GM19023 (cell line): ENCODE data around the gene HUNK.
A peak's percentile ranks its signal among the peaks of the same experiment; 100 is the strongest.
"Not testable (repeated sequence)": the region's sequence is repeated elsewhere in the genome, so short reads cannot be mapped to it uniquely, and the experiment has no call there.

Experiments used
- ATAC-seq: cut with Tn5 transposase; IDR thresholded peaks from one replicate; pipeline ENCODE4 v1.9.1; 2021; ENCODE audit warnings: mild to moderate bottlenecking, moderate library complexity; ENCODE audit not compliant: unreplicated experiment

The HUNK gene

DNA sequence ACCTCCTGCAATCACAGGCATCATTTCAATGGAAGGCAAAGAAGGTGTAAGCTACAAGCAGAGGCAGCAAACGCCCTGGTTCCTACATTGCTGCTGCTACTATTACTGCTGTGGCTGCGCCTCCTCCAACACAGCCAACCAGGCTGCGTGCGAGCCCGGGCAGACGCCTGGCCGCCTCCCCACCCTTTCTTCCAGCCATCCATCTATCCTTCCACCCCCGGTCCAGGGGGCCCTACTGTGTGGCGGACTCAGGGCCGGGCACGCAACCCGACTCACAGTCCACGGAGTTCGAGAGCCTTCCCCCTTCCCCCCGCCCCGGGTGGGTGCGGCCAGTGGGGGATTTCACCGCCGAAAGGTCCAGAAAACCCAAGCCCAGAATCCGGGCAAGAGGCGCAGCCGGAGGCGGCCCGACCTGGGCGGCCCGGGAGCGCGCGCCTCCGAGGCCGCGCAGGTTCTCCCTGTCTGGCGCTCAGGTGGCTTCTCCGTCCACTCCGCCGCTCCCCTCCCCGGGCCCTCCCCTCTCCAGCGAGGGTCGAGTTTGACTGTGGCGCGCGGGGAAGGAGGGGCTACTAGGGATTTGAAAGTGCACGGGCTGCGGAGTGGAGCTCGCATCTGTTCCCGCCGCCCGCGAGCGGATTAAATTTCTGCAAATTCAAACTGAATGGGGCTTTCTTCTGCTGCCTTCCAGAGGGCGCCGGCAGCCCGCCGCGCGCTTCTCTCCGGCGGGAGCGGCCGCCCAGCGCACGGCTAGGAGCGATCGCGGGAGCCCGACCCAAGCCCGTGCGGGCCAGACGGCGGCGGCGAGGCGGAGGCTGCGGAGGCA lies at the start of gene HUNK:
Gene HUNK, plus strand, starts transcription at position 569 of the 823 bp plus-strand sequence. CDS start 655 bp downstream, outside the sequence.
- no peak for ATAC-seq

DNA sequence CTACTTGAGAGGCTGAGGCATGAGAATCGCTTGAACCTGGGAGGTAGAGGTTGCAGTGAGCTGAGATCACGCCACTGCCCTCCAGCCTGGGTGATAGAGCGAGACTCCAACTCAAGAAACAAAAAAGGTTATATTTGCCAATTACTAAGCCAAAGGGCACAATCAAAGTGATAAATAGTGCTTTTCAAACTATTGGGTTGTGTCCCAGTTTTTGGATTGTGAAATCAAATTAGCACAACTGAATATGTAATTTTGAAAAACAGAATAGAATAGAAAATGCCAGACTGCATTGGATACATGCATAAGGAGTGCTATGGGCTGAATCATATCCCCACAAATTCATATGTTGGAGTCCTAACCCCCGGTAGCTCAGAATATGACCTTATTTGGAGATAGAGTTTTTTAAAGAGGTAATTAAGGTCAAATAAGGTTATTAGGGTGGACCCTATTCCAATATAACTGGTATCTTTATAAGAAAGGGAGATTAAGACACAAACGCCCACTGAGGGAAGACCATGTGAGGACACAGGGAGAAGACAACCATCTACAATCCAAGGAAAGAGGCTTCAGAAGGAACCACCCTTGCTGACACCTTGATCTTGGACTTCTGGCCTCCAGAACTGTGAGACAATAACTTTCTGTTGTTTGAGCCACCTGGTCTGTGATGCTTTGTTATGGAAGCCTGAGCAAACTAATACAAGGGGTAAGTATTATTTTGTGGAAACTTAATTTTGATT lies 42.9 kb upstream of the HUNK start:
- ATAC-seq, result no peak

DNA sequence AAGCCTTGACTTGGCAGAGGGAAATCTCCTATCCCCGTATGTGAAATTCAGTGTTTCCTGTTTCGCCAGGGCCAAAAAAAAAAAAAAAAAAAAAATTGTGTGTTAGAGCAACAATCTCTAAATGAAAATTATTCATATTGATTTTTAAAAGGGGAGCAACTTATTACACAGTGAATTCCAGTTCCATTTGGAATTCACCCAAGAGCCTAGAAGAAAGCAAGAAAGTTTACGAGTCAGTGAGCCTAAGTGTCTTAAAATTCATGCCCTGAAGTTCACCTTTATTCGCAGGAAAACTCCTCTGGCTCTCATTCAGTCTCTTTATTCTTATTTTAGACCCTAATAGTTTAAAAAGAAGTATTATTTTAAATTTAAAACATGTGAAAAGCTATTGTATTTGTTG lies 42.1 kb upstream of the HUNK start:
- ATAC-seq, result no peak

DNA sequence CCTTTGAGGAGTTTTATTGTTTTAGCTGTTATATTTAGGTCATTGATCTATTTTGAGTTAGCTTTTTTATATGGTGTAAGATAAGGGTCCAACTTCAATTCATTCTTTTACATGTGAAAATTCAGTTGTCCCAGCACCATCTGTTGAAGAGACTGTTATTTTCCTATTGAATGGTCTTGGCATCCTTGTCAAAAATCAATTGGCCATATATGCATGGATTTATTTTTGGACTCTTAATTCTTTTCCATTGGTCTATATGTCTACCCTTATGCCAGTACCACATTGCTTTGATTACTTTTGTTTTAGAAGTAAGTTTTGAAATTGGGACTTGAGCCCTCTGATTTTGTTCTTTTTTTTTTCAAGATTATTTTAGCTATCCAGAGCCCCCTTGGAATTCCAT lies 35.8 kb upstream of the HUNK start:
- ATAC-seq, result no peak

DNA sequence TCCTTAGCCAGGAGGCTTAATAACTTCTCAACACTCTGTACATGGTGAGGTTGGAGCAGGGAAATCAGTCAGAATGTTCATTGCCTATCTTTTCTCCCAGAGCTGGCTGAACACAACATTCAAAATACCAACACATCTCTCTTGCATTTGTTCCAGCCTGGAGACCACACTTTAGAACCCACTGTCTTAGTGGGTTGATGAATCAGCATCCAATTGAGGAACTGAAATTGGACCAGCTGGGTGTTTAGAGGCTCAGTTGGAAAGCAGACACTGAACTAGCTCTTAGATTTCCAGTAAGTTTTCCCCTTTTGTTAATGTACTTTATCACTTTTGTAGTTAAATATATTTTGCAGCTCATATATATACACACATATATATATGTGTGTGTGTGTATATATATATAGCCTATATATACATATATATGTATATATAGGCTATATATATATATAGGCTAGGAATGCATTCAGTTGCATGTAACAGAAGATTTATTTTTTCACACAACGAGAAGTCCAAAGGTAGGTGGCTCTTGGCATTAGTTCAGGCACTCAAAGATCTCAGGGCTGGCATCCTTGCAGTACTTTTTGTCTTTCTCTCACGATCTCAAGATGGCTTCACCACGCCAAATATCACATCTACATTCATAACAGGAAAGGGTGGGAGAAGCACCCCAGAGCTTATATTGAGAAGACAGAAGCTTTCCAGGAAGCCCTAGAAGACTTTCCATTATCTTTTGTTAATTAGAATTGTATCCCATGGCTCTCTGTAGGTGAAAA lies 35.0 kb upstream of the HUNK start:
- ATAC-seq, result no peak

DNA sequence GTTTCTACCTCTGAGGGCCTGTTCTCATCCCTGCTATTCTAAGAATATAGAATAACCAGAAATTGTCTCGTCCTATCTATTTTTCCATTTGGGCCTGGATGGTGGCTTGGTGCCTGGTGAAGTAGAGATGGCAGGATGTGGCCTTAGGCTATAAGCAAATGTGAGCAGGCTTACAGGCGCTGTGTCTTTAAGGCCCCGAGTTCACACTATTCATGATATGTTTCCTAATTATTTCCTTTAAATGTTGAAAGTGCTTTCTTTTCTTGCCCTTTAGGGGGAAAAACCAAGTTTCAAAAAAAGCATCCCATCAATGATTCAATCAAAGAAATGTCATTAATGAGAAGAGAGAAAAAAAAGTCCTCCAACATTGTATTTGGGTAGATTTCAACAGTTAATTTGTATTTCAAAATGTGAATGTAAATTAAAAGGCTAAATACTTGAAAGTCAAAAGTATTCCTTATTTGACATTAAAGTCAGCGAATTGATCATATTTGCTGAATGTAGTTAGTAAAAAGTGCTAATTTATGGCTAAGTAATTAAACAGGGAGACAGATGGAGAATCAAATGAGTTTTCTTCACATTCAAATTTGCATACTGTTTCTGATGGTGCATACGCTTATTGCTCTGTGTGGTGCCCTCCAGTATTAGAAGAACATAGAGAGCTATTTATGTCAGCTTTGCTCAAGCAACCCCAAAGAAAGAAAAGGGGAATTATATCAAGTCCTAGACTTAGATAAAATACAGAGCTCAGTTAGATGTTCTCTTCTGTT lies 34.0 kb upstream of the HUNK start:
- ATAC-seq, result no peak

DNA sequence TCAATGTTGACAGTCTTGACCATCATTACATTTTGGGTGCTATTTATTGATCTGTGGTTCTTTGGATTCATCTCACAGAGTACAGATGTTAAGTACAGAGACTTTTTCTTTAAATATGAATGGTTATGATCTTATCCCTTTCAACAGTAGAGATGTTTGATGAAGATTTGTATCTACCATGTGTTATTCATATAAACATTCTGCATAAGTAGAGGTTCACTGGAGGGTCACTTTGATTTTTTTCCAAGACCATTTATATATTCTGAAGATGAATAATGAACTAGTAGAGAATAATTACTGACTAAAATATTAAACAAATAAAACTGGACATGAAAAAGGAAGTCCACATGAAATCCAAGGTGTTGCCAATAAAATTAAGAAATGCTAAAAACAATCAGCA lies 28.6 kb upstream of the HUNK start:
- no peak for ATAC-seq

DNA sequence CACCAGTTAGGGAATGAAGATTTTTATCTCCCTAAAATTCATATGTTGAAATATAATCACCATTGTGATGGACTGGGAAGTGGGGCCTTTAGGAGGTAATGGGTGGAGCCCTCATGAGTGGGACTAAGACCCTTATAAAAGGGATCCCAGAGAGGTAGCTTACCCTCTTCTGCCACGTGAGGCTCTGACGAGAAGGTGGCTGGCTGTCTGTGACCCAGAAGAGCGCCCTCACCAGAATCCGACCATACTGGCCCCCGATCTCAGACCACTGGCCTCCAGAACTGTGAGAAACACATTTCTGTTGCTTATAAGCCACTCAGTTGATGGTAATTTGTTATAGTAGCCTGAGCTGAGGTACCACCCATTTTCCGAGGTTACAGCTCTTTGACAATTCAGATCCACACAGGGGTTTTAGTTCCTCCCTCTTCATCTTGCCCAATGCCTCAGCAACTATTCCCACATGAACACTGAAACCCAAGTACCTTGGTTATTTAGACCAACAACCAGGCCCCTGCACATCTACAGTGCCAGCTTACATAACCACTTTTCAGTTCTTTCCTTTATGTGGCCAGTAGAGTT lies 27.6 kb upstream of the HUNK start:
- ATAC-seq, result no peak

DNA sequence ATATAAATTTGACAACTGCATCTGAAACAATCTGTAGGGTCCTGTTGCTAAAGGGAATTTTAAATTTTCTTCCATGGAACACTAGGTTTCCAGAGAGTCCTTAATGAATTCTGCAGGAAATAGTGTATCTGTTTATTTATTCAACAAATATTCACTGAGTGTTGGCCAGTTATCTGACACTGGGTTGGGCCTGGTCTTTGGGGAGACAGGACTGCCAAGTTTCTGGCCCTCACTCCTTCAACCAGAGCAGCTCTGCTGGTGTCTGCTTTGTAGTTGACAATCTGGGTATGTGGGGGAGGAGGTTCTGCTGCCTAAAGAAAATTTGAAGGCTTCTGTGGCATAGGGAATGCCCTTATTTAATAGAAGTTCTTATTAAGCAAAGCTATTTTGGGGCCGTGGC lies 26.1 kb upstream of the HUNK start:
- no peak for ATAC-seq

DNA sequence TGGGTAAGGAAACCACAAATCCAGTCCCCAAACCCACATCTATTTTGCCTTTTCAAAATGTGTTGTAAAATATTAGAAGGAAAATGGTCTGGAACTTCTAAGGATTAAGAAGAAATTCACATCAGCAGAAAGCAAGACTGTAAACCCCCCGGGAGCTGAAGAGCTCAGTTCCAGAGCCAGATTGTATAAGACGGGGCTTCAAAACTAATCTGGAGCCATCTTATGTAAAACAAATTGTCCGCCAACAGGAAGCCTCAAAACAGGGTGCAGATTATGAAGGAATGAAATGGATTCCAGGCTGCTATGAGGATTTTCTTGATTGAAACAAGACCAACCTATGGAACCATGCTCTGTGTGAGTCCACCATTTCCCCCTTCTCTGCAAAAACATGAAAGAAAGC lies 25.1 kb upstream of the HUNK start:
- ATAC-seq, result no peak

DNA sequence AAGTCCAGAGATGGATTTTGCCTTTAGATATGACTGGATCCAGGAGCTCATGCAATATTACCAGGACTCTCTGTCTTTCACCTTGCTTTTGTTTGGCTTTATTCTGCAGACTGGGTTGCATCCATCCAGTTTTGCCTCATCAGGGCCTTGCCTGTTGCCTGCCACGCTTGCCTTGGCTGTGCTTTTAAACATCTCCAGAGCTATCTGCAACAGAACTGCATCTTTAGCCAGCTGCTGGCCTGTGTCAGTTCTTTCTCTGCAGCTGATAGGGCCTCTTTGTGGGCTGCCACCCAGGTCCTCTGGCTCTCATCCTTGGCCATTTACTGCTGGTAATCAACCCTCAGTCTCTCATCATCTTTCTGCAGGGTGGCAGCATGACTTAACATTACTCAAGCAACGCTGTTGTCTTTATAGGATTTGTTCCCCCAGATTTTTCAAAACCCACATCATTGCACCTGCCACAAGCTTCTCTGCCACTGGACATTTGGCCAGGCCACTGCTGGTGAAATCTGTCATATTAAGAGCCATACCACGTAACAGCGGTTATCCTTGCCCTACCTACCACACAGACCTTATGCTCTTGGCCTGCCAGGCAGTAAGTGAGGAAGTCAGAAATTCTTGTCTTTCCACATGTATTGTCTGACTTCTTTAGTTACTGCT lies 24.4 kb upstream of the HUNK start:
- no peak for ATAC-seq

DNA sequence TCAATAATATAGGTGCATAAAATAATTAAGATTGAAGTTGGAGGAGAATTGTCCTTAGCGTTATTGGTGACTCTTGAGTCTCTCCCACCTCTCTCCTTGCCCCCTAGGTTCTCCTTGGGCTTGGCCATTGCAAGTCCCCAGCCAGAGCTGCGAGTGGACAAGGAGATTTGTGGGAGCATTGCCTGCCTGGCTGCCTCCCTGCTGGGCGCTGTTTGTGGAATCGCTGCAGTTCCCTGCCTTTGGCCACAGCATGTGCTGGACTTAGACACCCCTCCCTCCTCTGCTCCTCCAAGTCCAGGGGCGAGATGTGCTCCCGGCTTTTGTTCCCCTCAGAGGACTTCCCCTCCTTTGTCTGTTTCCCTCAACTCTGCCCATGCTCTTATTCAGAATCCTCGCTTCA lies 21.9 kb upstream of the HUNK start:
- ATAC-seq, result no peak

DNA sequence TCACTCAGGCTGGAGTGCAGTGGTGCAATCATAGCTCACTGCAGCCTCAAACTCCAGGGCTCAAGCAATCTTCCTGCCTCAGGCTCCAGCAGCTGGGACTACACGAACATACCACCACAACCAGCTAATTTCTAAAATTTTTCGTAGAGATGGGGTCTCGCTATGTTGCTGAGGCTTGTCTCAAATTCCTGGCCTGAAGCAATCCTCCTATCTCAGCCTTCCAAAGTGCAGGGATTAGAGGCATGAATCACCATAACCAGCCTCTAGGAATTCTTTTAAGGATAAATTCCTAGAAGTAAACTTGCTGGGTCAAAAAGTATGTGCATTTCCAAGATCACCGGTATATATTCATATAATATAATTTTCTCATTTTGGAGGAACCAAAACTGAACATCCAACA lies 17.6 kb upstream of the HUNK start:
- ATAC-seq, result no peak

DNA sequence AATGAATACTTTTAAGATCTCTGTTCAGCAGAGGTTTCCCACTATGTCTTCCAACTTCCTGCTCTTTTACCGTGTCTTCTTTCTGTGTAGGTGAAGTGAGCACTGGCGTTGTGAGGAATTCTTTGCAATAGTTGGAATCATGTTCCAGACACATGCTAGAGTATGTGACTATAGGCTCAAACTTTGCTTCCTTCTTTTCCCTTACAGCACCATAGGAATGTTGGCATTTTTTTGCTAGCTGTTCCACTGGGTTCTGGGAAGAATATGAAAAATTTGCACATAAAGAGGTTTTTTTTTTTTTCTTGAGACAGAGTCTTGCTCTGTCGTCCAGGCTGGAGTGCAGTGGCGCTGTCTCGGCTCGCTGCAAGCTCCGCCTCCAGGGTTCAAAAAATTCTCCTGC lies 15.7 kb upstream of the HUNK start:
- ATAC-seq, result no peak

DNA sequence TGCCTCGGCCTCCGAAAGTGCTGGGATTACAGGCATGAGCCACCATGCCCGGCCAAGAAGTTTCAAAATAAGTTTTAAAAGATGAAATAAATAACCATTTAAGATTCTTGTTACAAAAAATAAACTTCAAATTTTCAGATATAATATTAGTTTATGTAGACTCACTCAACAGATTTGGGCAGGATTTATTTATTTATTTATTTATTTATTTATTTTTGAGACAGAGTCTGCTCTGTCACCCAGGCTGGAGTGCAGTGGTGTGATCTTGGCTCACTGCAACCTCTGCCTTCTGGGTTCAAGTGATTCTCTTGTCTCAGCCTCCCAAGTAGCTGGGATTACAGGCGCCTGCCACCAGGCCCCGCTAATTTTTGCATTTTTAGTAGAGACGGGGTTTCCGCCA lies 15.2 kb upstream of the HUNK start:
- not testable (repeated sequence) for ATAC-seq

DNA sequence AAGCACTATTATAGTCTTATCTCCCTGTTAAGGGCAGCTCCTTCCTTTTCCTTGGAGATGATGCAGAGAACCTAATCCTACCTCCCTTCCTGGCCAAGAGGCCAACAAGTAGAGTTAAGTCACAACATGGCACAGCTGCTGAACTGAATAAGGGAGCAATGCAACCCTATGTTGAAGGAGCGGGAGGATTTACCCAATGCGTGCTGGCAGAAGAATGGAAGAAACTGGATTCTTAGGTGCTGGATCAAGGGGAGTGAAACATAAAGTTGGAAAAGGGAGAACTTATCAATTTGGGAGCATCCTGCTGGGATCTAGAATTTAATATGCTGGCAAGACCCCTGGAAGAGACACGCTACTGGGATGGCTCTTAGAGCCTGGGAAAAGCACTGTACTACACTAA lies 12.0 kb upstream of the HUNK start:
- no peak for ATAC-seq

DNA sequence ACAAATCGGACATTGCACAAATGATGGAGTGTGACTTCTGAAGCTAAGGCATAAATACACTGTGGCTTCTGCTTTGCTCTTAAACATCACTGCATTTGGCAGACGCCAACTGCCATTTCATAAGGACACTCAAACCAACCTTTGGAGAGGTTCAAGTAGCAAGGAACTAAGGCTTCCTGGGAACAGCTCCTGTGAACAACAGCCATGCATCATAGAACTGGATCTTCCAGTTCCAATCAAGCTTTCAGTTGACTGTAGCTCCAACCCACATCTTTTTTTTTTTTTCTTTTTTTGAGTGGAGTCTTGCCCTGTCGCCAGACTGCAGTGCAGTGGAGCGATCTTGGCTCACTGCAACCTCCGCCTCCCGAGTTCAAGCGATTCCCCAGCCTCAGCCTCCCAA lies 10.7 kb upstream of the HUNK start:
- ATAC-seq, result no peak

DNA sequence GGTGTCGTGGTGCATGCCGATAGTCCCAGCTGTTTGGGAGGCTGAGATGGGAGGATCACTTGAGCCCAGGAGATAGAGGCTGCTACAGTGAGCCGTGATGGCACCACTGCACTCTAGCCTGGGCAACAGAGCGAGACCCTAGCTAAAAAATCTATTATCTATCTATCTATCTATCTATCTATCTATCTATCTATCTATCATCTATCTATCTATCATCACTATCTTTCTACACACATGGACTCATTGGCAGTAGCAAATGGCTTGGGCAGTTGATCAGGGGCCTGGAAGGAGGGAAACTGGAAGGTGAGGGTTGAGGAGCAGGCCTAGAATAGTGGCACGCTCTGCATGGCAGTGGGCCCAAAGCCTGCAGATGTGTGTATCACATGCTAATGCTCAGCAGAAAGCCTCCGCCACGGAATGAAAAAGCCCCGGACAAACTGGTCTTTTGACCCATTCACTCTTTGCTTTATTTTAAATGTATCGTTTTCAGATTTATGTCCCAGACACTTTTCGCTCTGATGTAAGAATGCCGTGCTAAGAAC lies 7.3 kb upstream of the HUNK start:
- ATAC-seq, result no peak

DNA sequence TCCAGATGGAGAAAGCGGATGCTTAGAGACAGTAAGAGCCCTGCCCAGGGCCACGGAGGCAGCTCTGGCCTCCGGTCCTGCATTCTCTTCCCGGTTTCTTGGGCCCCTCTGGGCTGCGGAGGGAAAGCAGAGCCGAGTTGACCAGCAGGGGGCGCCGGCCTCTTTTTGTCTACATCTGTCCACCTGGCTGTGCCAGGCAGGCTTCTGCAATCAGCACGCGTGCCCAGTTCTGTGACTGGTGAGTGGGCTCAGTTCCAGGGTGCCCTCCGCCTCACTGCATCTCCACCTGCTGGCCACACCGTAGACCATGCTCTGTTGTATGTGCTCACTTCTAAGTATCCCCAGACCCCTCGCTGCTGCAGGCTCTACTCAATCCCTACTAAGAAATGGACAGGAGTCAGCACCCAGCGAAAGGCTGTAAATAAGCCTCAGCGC lies 6.7 kb upstream of the HUNK start:
- peak; percentile 63 for ATAC-seq

DNA sequence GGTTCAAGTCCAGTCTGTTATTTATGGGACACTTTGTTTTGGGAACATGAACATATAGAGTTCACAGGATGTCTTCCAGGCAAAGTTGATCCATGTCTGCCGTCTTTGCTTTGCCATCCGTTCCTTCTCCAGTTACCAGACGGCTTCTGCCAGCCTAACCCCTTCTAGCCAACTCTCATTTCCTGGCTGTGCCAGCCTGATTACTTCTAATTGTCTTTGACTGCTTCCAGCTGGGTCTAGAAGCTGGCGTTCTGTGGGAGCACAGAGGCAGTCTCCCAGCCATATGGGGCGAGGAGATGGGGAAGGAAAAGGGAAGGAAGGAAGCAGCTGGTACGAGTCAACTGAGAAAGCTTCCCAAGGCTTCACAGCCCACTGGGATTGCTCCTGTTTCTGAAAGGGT lies 3.1 kb upstream of the HUNK start:
- no peak for ATAC-seq
